H1 (cell line): ENCODE measurements around the gene HOATZ. TPM values are rescaled to one million over a fixed set of nuclear protein-coding genes. Genes with fewer than 3 reads are reported as not detected.

Experiments used
- PHF8 ChIP-seq: fragments of 200-600 bp; sonication (generic); conservative IDR thresholded peaks from 2 replicates; pipeline ENCODE4 v1.7.1; 2012; ENCODE audit warnings: low read depth, mild to moderate bottlenecking, inconsistent platforms, low read length, moderate library complexity
- POLR2A ChIP-seq, 2 experiments: IDR thresholded peaks; 1 replicate in 1 of 2; 2 replicates in 1 of 2; pipeline ENCODE4 v1.6.1; 2011; ENCODE audit warnings: low read depth in 2 of 2, low read length in 2 of 2, mild to moderate bottlenecking in 2 of 2; ENCODE audit errors: control extremely low read depth in 1 of 2
- RAD21 ChIP-seq, 2 experiments: IDR thresholded peaks in 1 of 2; conservative IDR thresholded peaks in 1 of 2; 2 replicates each; pipeline ENCODE4 v1.6.1; 2011; ENCODE audit warnings: low read depth in 2 of 2, low read length in 2 of 2, improper control_type of control experiment in 1 of 2, inconsistent platforms in 1 of 2, mild to moderate bottlenecking in 1 of 2, moderate library complexity in 1 of 2
- TEAD4 ChIP-seq: IDR thresholded peaks from 2 replicates; pipeline ENCODE4 v1.6.1; 2012; ENCODE audit warnings: low read depth, low read length, inconsistent platforms, mixed read lengths
- polyA plus RNA-seq, 7 experiments: library from polyadenylated mRNA; depleted of rRNA in 3 of 7; stranded (reverse) in 5 of 7; unstranded in 2 of 7; fragments of >200 nt in 5 of 7; fragments of 200-250 nt in 2 of 7; gene quantifications; 1 replicate in 5 of 7; 2 replicates in 1 of 7; 4 replicates in 1 of 7; pipeline versions ENCODE4 v1.2.1 to v1.2.3, GENCODE V29; 2011 to 2013; ENCODE audit warnings: missing spikeins in 2 of 7, mixed read lengths in 2 of 7
- total RNA-seq: library from RNA; stranded (reverse); fragmentation: NEBNext Ultra II Directional; extraction: Animal tissue kit (Norgen Biotek cat#: 25700); gene quantifications from 2 replicates; pipeline ENCODE4 v1.2.1, GENCODE V29; 2021

Gene HOATZ
- total and polyA plus RNA-seq, 2 of the 8 experiments (the other 6 are each of a cell fraction or from before 2014, with no cell fraction given): not detected

DNA sequence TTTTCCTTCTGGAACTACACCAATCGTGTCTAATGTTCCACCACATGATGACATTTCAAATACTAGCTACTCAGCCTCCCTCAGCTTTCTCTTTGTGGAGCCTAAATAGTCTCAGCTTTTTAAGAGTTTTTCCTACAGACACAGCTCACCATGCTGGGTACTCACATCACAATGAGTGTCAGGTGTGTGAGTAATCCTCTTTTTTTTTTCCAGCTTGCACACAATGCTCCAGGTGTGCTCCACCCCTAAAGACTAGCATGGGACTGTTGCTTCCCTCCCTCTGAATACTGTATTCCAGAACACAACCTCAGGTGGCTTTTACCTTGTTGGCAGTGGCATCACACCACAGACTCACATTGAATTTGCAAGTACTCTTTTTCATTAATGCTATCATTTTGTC lies 14.1 kb upstream of the HOATZ start (continued):
- no peak for TF ChIP-seq PHF8
- no peak for TF ChIP-seq RAD21 (IDR thresholded peaks at IDR 0.05 in 1 of 2, conservative IDR thresholded peaks at IDR 0.05 in 1 of 2; ENCODE audit: low read depth in 2 of 2, low read length in 2 of 2)
- TF ChIP-seq POLR2A (IDR thresholded peaks at IDR 0.05; ENCODE audit: control extremely low read depth in 1 of 2, low read depth in 2 of 2, low read length in 2 of 2): no peak
- TF ChIP-seq TEAD4: no peak
